GM10266 (cell line): ENCODE measurements around the gene LIME1.

Experiments
- DNase-seq: peaks from one replicate; pipeline ENCODE4 v3.0.0; 2012; ENCODE audit errors: extremely low spot score
- TF ChIP-seq, protein P1 (sequence below): IDR thresholded peaks from 2 replicates; pipeline ENCODE4 v1.5.1; 2012; ENCODE audit warnings: mild to moderate bottlenecking, low read depth; ENCODE audit not compliant: control insufficient read depth, insufficient read depth; ENCODE audit errors: missing control alignments

LIME1 gene

DNA sequence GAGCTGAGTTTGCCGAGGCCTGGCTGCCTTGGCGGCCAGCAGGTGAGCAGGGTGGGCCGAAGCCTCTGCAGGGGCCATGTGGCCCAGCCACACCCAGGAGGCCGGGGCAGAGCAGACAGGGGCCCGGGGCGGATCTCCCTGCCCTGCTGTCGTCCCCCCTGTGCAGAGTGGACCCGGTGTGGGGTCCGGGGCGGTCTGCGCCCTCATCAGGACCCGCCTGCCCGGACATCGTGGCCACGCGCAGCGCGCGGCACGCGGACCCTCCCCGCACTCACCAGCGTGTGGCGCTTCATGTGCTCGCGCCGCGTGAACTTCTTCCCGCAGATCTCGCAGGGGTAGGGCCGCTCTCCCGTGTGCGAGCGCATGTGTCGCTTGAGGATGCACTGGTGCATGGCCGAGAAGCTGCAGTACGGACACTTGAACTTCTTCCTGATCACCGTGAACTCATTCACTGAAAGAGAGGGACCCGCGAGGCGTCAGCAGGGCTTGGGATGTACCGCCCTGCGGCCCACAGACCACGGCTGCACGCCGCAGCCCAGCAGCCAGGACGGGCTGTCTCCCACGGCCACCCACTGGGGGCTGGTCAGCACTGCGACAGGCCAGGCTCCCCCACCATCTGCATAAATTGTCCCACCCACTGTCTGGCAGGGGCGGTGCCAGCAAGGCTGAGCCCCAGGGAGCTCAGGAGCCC lies 16.1 kb downstream of the LIME1 start:
- TF ChIP-seq, protein P1, sequence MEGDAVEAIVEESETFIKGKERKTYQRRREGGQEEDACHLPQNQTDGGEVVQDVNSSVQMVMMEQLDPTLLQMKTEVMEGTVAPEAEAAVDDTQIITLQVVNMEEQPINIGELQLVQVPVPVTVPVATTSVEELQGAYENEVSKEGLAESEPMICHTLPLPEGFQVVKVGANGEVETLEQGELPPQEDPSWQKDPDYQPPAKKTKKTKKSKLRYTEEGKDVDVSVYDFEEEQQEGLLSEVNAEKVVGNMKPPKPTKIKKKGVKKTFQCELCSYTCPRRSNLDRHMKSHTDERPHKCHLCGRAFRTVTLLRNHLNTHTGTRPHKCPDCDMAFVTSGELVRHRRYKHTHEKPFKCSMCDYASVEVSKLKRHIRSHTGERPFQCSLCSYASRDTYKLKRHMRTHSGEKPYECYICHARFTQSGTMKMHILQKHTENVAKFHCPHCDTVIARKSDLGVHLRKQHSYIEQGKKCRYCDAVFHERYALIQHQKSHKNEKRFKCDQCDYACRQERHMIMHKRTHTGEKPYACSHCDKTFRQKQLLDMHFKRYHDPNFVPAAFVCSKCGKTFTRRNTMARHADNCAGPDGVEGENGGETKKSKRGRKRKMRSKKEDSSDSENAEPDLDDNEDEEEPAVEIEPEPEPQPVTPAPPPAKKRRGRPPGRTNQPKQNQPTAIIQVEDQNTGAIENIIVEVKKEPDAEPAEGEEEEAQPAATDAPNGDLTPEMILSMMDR = no peak
- DNase-seq = no peak

DNA sequence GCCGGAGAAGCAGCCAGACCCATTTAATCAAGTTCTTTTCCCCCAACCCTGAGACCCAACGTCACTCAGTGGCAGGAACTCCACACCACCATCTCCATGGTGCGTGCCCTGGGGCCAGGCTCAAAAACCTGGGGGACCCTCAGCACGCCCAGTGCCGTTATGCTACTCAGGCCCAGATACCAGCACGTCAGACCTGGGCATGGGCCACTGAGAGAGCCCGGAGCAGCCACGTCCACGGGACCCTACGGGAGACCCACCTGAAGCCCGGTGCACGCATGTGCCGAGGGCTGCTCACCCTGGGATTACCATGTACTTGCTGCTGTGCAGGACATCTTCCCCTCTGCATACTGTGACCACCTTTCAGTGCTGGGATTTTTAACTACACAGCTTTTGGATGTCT lies 16.9 kb downstream of the LIME1 start:
- DNase-seq = no peak
- TF ChIP-seq, protein P1 = no peak

DNA sequence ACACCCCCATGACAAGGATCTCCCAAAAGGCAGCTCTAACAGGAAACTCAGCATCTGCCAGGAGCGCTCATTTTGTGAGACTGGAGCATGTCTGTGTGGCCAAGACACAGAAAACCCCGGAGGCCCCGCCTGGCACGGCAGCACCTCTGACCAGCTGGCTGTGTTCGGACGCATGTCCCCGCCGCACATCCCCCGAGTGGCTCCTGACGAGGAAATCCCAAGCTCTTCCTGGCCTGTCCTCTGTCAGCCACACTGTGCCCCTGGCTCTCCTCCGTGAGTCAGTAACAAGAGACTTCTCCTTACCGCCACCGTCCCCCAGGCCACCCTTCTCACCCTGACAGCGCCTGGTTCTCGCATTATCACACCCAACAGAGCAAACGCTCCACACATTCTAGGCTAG lies 17.5 kb downstream of the LIME1 start:
- DNase-seq = no peak
- TF ChIP-seq, protein P1 = no peak

DNA sequence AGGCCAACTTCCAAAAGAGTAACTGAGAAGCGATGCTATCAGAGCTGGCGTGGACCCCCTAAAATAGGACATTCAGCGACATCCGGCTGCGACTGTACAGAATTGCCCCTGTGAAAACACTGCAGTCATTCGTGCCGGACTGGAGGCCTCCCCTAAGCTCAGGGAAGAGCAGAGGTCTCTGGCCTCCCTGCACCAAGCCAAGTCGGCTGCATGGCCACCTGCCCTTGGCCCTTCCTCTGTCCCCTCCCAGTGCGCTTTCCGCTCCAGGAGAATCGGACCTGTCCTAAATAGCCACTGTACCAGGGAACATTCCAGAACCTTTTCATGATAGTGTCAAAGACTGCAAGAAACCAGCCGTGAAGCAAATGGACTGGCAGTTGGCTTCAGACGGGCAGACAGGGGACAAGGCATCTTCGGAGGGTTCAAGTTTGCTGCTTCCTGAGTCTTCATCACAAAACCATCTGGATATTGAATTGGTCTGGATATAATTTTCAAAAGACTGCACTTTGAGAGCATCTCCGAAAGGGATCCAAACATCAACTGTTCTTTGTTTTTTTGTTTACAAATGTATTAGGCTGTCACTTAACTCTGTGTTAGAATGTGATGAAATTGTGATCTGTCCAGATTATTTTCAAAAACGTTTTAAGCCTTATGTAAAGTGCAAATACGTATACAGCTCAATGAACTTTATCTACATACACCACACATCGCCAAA lies 19.6 kb downstream of the LIME1 start:
- TF ChIP-seq, protein P1 = no peak
- no peak for DNase-seq

DNA sequence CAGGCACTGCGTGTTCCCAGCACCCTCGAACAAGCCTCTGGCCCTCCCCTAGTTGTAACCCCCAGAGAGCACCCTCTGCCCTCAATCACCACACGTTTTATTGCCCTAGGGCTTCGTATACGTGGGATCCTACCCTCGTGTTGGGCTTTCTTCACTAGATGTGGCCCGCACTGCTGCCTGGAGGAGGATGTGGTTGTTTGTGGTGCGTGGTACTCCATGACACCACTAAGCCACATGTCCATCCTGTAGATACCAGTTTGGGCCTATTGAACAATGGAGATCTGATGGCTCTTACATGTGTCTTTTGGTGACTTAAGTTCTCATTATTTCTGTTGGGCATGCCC lies 20.2 kb downstream of the LIME1 start:
- DNase-seq = no peak
- TF ChIP-seq, protein P1 = no peak

DNA sequence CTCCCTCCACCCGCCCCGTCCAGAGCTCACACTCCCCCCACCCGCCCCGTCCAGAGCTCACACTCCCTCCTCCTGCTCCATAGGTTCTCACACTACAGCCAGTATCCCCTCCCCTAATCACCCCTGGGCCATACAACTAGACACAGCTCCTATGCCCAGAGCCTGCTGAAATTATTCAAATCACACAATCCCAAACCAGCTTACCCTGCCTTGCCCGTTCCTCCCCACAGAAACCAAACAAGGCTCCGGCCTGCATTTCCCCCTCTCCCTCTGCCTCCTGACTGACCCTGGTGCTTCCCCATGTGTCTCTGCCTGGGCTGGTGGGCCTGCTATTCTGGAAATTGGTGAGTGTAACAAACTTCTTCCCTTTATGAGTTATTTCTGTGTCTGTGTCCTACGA lies 21.7 kb downstream of the LIME1 start:
- TF ChIP-seq, protein P1 = no peak
- DNase-seq = no peak

DNA sequence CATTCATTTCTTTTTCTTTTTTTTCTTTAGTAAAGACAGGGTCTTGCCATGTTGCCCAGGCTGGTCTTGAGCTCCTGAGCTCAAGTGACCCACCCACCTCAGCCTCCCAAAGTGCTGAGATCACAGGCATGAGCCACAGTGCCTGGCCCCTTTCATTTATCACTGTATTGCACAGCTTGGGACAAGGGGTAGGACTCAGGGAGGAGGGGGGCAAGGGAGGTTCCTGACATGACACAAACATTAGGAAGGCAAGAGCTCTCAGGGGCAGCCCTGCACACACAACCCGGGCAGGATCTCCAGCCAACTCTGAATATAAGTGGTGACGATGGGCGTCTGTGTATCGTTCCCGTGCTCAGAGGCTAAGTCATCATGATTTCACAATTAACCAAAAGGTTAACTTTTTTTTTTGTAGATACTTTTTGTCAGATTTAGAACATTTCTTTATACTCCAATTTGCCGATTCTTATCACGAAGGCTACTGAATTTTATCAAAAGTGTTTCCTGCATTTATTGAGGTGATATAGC lies 23.0 kb downstream of the LIME1 start:
- DNase-seq = no peak
- TF ChIP-seq, protein P1 = no peak
